ENCODE results near the gene PLAC8.

The PLAC8 gene, protein sequence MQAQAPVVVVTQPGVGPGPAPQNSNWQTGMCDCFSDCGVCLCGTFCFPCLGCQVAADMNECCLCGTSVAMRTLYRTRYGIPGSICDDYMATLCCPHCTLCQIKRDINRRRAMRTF

DNA sequence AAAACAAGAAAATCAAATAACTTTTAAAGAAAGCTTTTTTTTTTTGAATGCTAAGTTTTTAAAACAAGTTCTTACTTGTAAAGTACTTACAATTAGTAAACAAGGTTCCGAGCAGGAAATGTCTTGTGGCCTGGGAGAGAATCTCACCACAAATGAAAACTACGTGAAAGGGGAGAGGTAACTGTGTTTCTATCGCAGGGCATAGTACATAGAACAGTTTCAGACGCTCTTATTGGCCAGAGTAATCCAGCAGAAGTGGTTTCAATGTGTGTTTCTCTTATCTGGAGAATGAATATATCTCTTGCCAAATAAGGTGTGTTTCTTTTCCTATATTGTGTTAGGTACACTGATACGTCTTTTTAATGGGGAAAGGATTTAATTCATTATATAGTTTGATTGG, at the start of gene PLAC8:
TSS of gene PLAC8 (minus strand) at position 154 of the 400 bp plus-strand sequence. CDS start 6,808 bp downstream, outside the sequence.
- TF ChIP-seq CTCF (conservative IDR thresholded peaks at IDR 0.05; ENCODE audit: low read length) = no peak
- no peak for DNase-seq (ENCODE audit: low read depth)
- H3K4me3 ChIP-seq (ENCODE audit: low read length) = no peak within 1 kb of the TSS

- no peak for DNase-seq (ENCODE audit: low read depth)
- TF ChIP-seq CTCF (conservative IDR thresholded peaks at IDR 0.05; ENCODE audit: low read length) = no peak
Measured at GRCh38 chr4:83153417-83153816, 38.9 kb upstream of the PLAC8 start.

GRCh38 chr4:83152746-83153145, 38.2 kb upstream of the PLAC8 start:
- no peak for DNase-seq (ENCODE audit: low read depth)
- no peak overlapping the region for H3K4me3 ChIP-seq (ENCODE audit: low read length)
- TF ChIP-seq CTCF (conservative IDR thresholded peaks at IDR 0.05; ENCODE audit: low read length) = no peak

More at GRCh38 chr4:83153417-83153816, 38.9 kb upstream of the PLAC8 start:
- no peak overlapping the region for H3K4me3 ChIP-seq (ENCODE audit: low read length)

DNA sequence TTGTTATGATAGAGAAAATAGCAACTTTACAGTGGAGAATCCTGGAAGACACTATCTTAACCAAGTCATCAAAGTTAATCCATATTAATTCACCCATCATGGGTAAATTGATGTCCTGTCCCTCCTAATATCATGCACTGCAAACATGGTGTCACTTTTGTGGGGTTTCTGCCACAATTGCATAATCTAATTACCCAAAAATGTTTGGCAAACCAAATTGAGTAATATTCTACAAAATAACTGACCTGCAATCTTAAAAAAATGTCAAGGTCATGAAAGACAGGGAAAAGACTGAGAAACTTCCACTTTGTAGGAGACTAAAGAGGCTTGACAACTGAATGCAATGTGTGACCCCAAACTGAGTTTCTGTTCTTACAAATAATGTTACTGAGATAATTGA, 37.1 kb upstream of the PLAC8 start:
- no peak for TF ChIP-seq CTCF (conservative IDR thresholded peaks at IDR 0.05; ENCODE audit: low read length)
- DNase-seq (ENCODE audit: low read depth) = peak; percentile 29
- H3K4me3 ChIP-seq (ENCODE audit: low read length) = no peak overlapping the region

DNA sequence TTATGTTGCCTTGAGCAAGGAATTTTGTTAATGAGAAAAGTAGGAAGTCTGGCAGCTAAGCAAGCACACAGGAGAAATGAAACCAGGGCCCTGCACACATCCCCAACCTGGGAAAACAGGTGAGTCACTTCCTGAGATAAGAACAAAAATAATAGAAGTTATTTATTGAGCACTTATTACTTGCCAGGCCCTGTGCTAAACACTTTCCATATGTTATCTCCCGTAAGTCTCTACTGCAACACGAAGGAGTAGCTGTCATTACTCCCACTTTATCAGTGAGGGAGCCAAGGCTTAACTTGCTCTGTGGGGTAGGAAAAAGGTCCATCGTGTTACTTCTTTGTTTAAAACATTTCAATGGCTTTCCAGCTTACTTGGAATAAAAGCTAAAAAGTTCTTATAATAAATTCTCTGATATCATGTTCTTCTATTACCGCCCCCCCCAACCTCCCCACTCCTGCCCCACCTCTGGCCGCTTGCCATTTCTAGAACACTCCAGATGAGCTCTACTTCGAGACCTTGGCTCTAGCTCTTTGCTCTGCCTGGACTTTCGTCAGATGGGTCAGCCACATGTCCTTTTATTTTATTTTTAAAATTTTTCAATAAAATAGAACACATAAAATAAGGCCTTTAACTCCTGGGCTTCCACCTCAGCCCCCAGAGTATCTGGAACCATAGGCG, 36.3 kb upstream of the PLAC8 start:
- no peak for TF ChIP-seq CTCF (conservative IDR thresholded peaks at IDR 0.05; ENCODE audit: low read length)
- DNase-seq (ENCODE audit: low read depth) = no peak
- H3K4me3 ChIP-seq (ENCODE audit: low read length) = no peak overlapping the region

DNA sequence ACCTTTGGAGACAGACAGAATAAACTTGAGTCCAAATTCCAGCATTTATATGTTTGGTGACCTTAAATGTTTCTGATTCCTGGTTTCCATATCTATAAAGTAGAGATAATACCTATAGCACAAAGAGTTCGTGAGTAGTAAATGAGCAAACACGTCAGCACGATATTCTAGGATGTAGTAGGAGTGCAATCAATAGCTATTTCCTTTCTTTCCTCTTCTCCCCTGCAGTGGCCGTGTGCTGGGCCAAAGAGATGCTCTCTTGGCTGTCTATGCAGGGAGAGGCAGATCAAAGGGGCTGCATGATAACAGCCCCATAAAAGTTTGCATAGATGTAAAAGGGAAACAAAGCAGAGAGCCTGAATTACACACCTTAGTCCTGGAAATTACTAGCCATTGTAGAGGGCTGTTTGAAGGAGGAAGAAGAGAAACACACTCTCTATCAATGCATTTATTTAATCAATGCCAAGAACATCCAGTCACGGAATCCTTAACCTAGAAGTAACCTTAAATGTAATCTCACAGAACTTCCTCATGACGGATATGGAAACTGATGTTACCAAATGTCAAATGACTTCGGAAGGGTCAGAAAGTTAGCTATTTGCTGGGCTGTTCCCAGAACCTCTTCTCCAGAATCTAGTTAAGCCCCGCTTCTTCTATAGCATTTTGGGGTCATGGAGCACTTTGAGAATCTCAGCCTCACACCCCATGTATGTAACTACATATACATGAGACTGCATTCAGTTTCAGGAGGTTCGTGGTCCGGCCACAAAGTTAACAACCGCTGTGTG, 35.5 kb upstream of the PLAC8 start:
- TF ChIP-seq CTCF (conservative IDR thresholded peaks at IDR 0.05; ENCODE audit: low read length) = no peak
- H3K4me3 ChIP-seq (ENCODE audit: low read length) = no peak overlapping the region
- no peak for DNase-seq (ENCODE audit: low read depth)
